Neural cell (in vitro differentiated cells): ENCODE data around the gene CYP27B1. TPM values are rescaled to one million over a fixed set of nuclear protein-coding genes. Genes with fewer than 3 reads are reported as not detected.

ENCODE experiments used
- H2AFZ ChIP-seq: fragments of 200-600, 300-800 bp; sonication (generic), shearing (Covaris generic); 2 replicates; pipeline ENCODE4 v1.6.0; 2014; ENCODE audit warnings: low read depth, mild to moderate bottlenecking, antibody characterized with exemption, low read length, moderate library complexity
- H3F3A ChIP-seq: fragments of 200-600 bp; shearing (Covaris generic); 2 replicates; pipeline ENCODE4 v1.6.1; 2016; ENCODE audit warnings: mild to moderate bottlenecking, moderate library complexity, mixed read lengths, antibody characterized with exemption, low read length; ENCODE audit not compliant: insufficient read depth, poor library complexity, severe bottlenecking
- H3K27ac ChIP-seq: fragments of 200-600, 300-800 bp; sonication (generic), shearing (Covaris generic); 2 replicates; pipeline ENCODE4 v1.5.1; 2014; ENCODE audit warnings: mild to moderate bottlenecking, low read length, moderate library complexity
- H3K27me3 ChIP-seq: fragments of 300-800, 200-600 bp; sonication (generic), shearing (Covaris generic); 2 replicates; pipeline ENCODE4 v1.6.0; 2014; ENCODE audit warnings: mild to moderate bottlenecking, low read depth, low read length, moderate library complexity; ENCODE audit not compliant: insufficient read depth
- H3K36me3 ChIP-seq: fragments of 300-800, 200-600 bp; sonication (generic), shearing (Covaris generic); 2 replicates; pipeline ENCODE4 v1.5.1; 2014; ENCODE audit warnings: mild to moderate bottlenecking, antibody characterized with exemption, low read length, moderate library complexity; ENCODE audit not compliant: insufficient read depth
- H3K4me2 ChIP-seq: fragments of 300-800, 200-600 bp; sonication (generic), shearing (Covaris generic); 2 replicates; pipeline ENCODE4 v1.6.0; 2014; ENCODE audit warnings: mild to moderate bottlenecking, low read length
- H3K4me3 ChIP-seq: fragments of 300-800, 200-600 bp; sonication (generic), shearing (Covaris generic); 2 replicates; pipeline ENCODE4 v1.5.1; 2014; ENCODE audit warnings: mild to moderate bottlenecking, low read length, moderate library complexity
- H3K79me2 ChIP-seq: fragments of 200-600 bp; shearing (Covaris generic); replicated peaks from 2 replicates; pipeline ENCODE4 v1.6.0; 2014; ENCODE audit warnings: mild to moderate bottlenecking, low read length, moderate library complexity; ENCODE audit not compliant: insufficient read depth
- H3K9ac ChIP-seq: fragments of 300-800, 200-600 bp; sonication (generic), shearing (Covaris generic); 2 replicates; pipeline ENCODE4 v1.6.1; 2016; ENCODE audit warnings: mild to moderate bottlenecking, low read length, mixed read lengths
- H3K9me2 ChIP-seq: fragments of 200-600 bp; shearing (Covaris generic); 2 replicates; pipeline ENCODE4 v1.6.1; 2016; ENCODE audit warnings: mild to moderate bottlenecking, low read length, mixed read lengths; ENCODE audit not compliant: insufficient read depth
- H3K9me3 ChIP-seq: fragments of 200-600, 300-800 bp; sonication (generic), shearing (Covaris generic); 2 replicates; pipeline ENCODE4 v1.6.1; 2016; ENCODE audit warnings: mild to moderate bottlenecking, mixed run types, low read length, moderate library complexity, mixed read lengths
- H4K20me1 ChIP-seq: fragments of 200-600 bp; shearing (Covaris generic); 2 replicates; pipeline ENCODE4 v1.6.1; 2016; ENCODE audit warnings: mild to moderate bottlenecking, mixed run types; ENCODE audit not compliant: insufficient read depth
- CTCF ChIP-seq: fragments of 450-650 bp; IDR thresholded peaks from 2 replicates; pipeline ENCODE4 v1.5.1; 2014; ENCODE audit warnings: antibody characterized with exemption, mild to moderate bottlenecking, moderate library complexity; ENCODE audit not compliant: poor library complexity, severe bottlenecking
- EP300 ChIP-seq: fragments of 450-650 bp; conservative IDR thresholded peaks from 2 replicates; pipeline ENCODE4 v1.6.1; 2014; ENCODE audit warnings: antibody characterized with exemption, mild to moderate bottlenecking, moderate library complexity; ENCODE audit not compliant: poor library complexity, severe bottlenecking
- EZH2 ChIP-seq: fragments of 200-600, 300-800 bp; shearing (Covaris generic), sonication (generic); IDR thresholded peaks from 2 replicates; pipeline ENCODE4 v1.6.1; 2014; ENCODE audit warnings: antibody characterized with exemption, low read length, borderline replicate concordance, mild to moderate bottlenecking; ENCODE audit not compliant: insufficient read depth, poor library complexity, severe bottlenecking
- MXI1 ChIP-seq: fragments of 450-650 bp; conservative IDR thresholded peaks from 2 replicates; pipeline ENCODE4 v1.6.1; 2014; ENCODE audit warnings: antibody characterized with exemption, mild to moderate bottlenecking; ENCODE audit not compliant: poor library complexity, severe bottlenecking
- POLR2AphosphoS5 ChIP-seq: IDR thresholded peaks from 2 replicates; pipeline ENCODE4 v1.6.1; 2012
- RAD21 ChIP-seq: fragments of 450-650 bp; conservative IDR thresholded peaks from 2 replicates; pipeline ENCODE4 v1.6.1; 2014; ENCODE audit warnings: antibody characterized with exemption, mild to moderate bottlenecking, moderate library complexity
- SMC3 ChIP-seq: fragments of 450-650 bp; conservative IDR thresholded peaks from 2 replicates; pipeline ENCODE4 v1.6.1; 2014; ENCODE audit warnings: antibody characterized with exemption, mild to moderate bottlenecking, moderate library complexity; ENCODE audit not compliant: poor library complexity
- TAF1 ChIP-seq: IDR thresholded peaks from 2 replicates; pipeline ENCODE4 v1.6.1; 2012; ENCODE audit warnings: low read depth
- polyA plus RNA-seq: library from polyadenylated mRNA; depleted of rRNA; stranded (reverse); fragments of >200 nt; gene quantifications from 2 replicates; pipeline ENCODE4 v1.2.3, GENCODE V29; 2014
- TF ChIP-seq, protein P1 (sequence below): IDR thresholded peaks from 2 replicates; pipeline ENCODE4 v1.6.1; 2012; ENCODE audit warnings: borderline replicate concordance

Gene CYP27B1
- polyA plus RNA-seq, 1 donor from 2014 or later: 1.4 TPM

DNA sequence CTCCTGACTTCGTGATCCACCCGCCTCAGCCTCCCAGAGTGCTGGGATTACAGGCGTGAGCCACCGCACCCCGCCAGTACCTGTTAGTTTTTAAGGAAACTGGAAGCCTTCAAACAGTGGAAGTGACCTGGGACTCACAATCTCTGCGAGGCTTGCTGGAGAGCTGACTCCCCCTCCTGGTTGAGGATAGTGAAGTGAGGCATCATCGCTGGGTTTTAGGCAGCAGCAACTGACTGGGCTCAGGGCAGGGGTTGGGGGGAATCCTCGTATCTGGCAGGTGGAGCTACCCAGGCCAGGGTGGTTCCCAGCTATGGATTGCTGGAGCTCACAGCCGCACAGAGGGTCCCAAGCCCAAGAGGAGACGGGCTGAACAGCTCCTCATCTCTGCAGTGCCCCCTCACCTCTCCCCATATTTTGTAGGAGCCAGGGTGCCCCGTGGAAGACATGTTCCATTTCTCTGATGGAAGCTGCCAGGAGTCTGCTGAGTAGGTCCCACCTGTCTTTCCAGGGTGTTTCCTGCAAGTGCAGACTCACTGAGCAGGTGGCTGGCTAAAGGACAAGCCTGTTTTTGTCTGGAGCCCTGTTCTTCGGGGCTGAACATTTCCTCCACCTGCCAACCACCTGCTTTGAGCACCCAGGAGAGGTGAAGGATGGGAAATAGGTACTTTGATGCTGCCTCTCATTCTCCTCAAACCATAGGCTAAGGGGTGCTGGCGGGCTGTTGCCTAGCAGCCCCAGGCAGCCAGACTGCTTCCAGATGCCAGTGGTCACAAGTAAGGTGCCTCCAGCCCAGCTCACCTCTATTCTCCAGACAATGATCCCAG, 48.5 kb upstream of the CYP27B1 start:
- Histone ChIP-seq H3K27me3 (no peaks in the 10 kb centered on the region), H3F3A (no peaks in the 10 kb centered on the region), H3K79me2 (no peaks in the 10 kb centered on the region), H3K9me3 (no peaks in the 10 kb centered on the region), H3K4me3 (no peak overlapping the region), H3K9ac (no peak overlapping the region), H2AFZ (no peak overlapping the region), H3K4me2 (no peak overlapping the region), H3K27ac (no peak overlapping the region), H4K20me1 (no peaks in the 10 kb centered on the region), H3K9me2 (no peaks in the 10 kb centered on the region), H3K36me3 (no peaks in the 10 kb centered on the region)
- TF ChIP-seq POLR2AphosphoS5: no peak
- no peak for TF ChIP-seq CTCF
- TF ChIP-seq, protein P1, sequence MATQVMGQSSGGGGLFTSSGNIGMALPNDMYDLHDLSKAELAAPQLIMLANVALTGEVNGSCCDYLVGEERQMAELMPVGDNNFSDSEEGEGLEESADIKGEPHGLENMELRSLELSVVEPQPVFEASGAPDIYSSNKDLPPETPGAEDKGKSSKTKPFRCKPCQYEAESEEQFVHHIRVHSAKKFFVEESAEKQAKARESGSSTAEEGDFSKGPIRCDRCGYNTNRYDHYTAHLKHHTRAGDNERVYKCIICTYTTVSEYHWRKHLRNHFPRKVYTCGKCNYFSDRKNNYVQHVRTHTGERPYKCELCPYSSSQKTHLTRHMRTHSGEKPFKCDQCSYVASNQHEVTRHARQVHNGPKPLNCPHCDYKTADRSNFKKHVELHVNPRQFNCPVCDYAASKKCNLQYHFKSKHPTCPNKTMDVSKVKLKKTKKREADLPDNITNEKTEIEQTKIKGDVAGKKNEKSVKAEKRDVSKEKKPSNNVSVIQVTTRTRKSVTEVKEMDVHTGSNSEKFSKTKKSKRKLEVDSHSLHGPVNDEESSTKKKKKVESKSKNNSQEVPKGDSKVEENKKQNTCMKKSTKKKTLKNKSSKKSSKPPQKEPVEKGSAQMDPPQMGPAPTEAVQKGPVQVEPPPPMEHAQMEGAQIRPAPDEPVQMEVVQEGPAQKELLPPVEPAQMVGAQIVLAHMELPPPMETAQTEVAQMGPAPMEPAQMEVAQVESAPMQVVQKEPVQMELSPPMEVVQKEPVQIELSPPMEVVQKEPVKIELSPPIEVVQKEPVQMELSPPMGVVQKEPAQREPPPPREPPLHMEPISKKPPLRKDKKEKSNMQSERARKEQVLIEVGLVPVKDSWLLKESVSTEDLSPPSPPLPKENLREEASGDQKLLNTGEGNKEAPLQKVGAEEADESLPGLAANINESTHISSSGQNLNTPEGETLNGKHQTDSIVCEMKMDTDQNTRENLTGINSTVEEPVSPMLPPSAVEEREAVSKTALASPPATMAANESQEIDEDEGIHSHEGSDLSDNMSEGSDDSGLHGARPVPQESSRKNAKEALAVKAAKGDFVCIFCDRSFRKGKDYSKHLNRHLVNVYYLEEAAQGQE: no peak
- TF ChIP-seq TAF1: no peak
- TF ChIP-seq SMC3: no peak
- TF ChIP-seq MXI1: no peak
- no peak for TF ChIP-seq RAD21
- TF ChIP-seq EP300: no peak
- TF ChIP-seq EZH2: no peak

GRCh38 chr12:57813971-57814772, 47.3 kb upstream of the CYP27B1 start:
- Histone ChIP-seq H3K4me2 (no peak overlapping the region), H2AFZ (no peak overlapping the region), H3K9me3 (no peaks in the 10 kb centered on the region), H3K27ac (no peak overlapping the region), H3F3A (no peaks in the 10 kb centered on the region), H3K4me3 (no peak overlapping the region), H3K36me3 (no peaks in the 10 kb centered on the region), H3K79me2 (no peaks in the 10 kb centered on the region), H4K20me1 (no peaks in the 10 kb centered on the region), H3K9ac (no peak overlapping the region), H3K27me3 (no peaks in the 10 kb centered on the region), H3K9me2 (no peaks in the 10 kb centered on the region)
- TF ChIP-seq, protein P1: no peak
- TF ChIP-seq RAD21 (no peak), SMC3 (no peak), POLR2AphosphoS5 (no peak), EP300 (no peak), TAF1 (no peak), CTCF (no peak), EZH2 (no peak), MXI1 (no peak)
